PC-3 (cell line): ENCODE results near the gene ABCB8.

Experiments
- CTCF ChIP-seq: fragments of 300-600 bp; sonication (generic); conservative IDR thresholded peaks from 2 replicates; pipeline ENCODE4 v1.5.1; 2017; ENCODE audit warnings: antibody characterized with exemption, low read depth, mild to moderate bottlenecking, low read length
- EZH2phosphoT487 ChIP-seq: fragments of 300-600 bp; sonication (generic); IDR thresholded peaks from 2 replicates; pipeline ENCODE4 v1.6.1; 2018; ENCODE audit warnings: mild to moderate bottlenecking, antibody characterized with exemption, low read length, borderline replicate concordance

GRCh38 chr7:150989456-150989855 is 38.8 kb upstream of the ABCB8 start:
- TF ChIP-seq EZH2phosphoT487: no peak
- no peak for TF ChIP-seq CTCF
